Activated T-cell treated with anti-CD3 and anti-CD28 coated beads, Interleukin-2, amount 50 U/mL, for 1 hour (primary cell): ENCODE measurements around the gene TRRAP.

Source experiments
- DNase-seq: peaks from one replicate; pipeline ENCODE4 v3.0.0-alpha.2; 2020

Gene TRRAP

GRCh38 chr7:98903246-98903645 is 24.9 kb downstream of the TRRAP start:
- no peak for DNase-seq

DNA sequence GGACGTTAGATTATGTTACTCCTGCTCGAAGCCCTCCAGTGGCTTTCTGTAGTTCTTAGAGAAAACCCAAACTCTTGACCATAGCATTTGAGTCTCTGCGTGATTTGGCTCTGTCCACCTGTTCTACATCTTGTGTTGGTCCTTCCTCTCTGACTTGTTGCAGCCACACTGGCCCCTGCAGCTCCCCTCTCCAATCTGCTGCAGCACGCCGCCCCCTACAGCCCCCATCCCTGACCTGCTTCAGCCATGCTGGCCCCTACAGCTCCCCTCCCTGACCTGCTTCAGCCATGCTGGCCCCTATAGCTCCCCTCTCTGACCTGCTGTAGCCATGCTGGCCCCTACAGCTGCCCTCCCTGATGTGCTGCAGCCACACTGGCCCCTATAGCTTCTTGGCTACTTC is 29.2 kb downstream of the TRRAP start:
- no peak for DNase-seq

DNA sequence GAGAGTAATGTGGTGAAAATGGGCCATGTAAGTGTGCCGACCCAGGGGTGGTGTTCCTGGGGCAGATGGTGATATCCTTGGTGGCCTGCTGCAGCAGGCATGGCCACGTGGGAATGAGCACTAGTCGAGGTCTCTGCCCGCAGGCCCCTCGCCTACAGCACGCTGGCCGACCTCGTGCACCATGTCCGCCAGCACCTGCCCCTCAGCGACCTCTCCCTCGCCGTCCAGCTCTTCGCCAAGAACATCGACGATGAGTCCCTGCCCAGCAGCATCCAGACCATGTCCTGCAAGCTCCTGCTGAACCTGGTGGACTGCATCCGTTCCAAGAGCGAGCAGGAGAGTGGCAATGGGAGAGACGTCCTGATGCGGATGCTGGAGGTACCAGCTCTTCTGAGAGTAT is 30.3 kb downstream of the TRRAP start:
- no peak for DNase-seq

DNA sequence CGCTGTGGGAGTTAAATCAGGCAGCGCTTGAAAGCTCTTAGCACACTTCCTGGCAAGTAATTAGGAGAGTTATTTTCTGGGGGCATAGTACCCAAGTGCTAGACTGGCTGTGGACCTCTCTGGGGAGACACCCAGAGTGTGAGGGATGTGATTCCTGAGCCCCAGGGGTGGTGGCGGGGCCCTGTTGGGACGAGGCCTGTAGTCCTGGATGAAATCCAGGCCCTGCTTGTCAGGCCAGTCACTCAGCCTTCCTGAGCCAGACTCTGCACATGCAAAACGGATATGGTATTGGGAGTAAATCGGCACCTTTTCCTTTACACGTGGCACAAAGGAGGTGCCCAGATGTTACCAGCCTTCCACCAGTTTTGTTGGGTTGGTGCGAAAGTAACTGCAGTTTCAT is 31.2 kb downstream of the TRRAP start:
- DNase-seq: no peak

- no peak for DNase-seq
Observed at GRCh38 chr7:98910427-98910826, 32.1 kb downstream of the TRRAP start.

DNA sequence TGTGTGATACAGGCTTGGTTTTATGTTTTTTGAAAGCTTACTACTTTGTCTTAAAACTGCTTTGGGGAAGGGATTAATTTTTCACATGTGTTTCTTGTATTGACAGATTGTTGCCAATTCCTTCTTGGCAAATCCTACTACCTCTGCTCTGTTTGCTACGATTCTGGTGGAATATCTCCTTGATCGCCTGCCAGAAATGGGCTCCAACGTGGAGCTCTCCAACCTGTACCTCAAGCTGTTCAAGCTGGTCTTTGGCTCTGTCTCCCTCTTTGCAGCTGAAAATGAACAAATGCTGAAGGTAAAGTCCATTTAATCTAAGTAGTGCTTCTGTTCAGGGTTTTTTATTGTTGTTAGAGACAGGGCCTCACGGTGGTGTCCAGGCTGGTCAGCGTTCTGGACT is 33.6 kb downstream of the TRRAP start:
- no peak for DNase-seq

- no peak for DNase-seq
Observed at GRCh38 chr7:98913026-98913425, 34.7 kb downstream of the TRRAP start.

DNA sequence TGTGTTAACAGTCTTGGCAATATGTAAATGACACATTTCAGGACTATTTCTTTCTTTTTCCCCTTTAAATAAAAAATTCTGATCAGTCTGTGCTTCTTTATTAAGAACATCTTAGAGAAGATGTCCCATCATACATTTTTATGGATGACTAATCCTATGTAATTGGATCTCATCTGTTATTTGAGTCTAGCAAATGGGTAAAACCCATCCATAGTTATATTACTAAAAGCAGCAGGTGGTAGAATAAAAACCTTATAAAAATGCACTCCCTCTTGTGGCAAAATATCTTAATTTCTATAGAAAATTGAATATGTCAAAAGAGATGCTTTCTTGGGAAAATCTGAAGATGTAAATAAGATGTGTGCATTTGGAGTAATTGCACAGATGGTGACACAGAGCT is 35.3 kb downstream of the TRRAP start:
- DNase-seq: no peak

DNA sequence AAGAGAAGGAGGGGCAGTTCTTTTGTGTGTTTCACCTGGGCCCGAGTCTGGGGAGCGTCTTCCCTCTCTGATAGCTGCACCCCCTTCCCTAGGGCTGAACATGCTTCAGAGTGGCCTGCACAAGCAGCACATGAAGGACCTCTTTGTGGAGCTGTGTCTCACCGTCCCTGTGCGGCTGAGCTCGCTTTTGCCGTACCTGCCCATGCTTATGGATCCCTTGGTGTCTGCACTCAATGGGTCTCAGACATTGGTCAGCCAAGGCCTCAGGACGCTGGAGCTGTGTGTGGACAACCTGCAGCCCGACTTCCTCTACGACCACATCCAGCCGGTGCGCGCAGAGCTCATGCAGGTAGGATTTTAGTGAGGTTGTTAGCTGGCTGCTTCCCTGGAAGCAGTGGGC is 39.0 kb downstream of the TRRAP start:
- no peak for DNase-seq

GRCh38 chr7:98921608-98922372 is 43.5 kb downstream of the TRRAP start:
- no peak for DNase-seq

DNA sequence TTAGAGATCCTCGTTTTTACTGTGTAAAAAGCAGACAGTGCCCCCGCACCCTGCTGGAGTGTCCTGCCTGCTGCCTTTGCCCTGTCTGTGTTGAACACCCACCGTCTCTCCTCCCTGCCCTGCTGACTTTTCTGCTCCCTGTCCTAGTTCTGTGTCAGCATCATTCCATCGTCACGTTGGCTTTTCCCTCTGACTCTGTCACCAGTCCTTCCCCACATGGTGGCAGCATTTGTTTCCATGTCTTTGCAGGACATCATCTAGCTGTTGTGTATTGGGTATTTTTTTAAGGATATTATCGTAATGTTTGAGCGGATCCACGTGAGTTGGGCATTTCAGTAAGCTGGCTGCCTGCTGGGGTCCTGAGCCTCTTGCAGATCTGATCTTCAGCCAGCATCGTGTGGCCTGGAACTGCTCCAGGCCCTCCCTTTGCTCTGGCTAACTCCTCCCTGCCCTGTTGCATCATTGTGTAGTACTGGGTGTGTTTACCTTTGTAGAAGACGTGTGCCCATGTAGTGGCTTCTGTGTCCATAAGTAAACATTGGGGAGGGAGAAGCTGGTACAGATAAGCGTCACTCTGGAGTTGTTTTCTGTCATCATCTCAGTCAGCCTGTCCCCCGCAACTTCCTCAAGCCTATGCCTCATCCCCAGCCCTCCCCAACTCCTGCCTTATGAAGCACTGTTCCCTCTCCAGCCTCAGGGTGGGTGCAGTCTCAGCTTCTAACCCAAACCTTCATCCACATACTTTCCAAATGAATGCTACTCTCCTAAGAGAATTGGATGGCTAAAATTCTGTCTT is 44.3 kb downstream of the TRRAP start:
- DNase-seq: no peak

GRCh38 chr7:98923512-98923911 is 45.2 kb downstream of the TRRAP start:
- no peak for DNase-seq

DNA sequence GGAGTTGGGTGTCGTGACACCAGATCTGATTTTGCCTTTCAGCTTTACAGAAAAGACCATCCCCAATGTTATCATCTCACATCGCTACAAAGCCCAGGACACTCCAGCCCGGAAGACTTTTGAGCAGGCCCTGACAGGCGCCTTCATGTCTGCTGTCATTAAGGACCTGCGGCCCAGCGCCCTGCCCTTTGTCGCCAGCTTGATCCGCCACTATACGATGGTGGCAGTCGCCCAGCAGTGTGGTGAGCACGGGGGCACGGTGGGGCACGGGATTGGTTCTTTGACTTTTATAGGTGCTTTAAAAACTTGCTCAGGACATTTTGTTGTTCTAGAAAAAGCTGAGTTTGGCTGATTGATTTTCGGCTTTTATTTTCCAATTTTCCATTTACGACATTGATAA is 48.8 kb downstream of the TRRAP start:
- no peak for DNase-seq

- no peak for DNase-seq
Observed at GRCh38 chr7:98930464-98930863, 52.1 kb downstream of the TRRAP start.

DNA sequence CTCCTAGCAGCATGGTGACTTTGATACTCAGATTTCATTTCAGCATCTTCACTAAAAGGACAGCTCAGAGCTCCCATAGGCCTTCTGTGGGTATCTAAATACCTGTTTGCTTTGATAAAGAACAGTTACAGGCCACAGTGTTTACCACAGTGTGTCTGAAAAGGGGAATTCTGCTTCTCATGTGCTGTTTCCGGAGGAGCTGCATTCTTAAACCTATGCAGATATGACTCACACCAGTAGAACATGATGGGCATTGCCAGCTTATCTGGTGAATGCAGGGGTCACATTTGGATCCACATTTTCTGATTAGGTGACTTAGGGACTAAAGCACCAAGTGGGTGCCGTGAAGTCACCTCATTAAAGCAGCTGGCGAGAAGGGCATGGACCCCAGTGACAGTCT is 52.6 kb downstream of the TRRAP start:
- no peak for DNase-seq

DNA sequence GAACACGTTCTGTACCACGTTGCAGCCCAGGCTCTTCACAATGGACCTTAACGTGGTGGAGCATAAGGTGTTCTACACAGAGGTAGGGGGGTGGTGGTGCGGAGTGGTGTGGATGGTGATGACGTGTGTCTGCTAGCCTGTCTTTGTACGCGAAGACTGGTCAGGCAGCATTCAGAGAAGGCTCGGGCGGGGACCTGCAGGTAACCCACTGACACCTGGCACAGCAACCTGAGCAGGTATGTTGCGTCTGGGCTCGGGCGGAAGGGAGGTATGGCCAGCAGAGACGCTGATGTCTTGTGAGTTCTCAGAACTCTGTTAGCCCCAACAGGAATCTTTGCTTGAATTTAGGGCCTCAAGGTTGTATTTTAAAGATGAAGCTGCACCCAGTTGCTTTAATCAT is 55.0 kb downstream of the TRRAP start:
- DNase-seq: no peak

- no peak for DNase-seq
Observed at GRCh38 chr7:98934267-98934666, 55.9 kb downstream of the TRRAP start.

DNA sequence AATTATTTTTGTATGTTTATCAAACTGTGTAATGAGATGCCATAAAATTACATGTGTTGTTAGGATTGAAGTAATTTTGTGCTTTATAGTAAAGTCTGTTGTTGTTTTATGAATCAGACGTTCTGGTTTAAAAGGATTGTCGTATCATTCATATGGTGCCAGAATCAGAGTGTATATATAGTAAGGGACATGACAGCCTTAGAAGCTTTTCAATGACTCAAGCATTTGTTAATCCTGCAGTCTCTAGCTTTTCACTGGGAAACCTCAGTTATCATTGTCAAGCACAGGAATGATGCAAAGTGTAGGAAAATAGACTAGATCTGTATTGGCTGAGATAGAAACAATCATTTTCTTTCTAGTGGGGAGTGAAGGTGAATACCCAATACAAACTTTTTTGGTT is 57.5 kb downstream of the TRRAP start:
- DNase-seq: no peak

DNA sequence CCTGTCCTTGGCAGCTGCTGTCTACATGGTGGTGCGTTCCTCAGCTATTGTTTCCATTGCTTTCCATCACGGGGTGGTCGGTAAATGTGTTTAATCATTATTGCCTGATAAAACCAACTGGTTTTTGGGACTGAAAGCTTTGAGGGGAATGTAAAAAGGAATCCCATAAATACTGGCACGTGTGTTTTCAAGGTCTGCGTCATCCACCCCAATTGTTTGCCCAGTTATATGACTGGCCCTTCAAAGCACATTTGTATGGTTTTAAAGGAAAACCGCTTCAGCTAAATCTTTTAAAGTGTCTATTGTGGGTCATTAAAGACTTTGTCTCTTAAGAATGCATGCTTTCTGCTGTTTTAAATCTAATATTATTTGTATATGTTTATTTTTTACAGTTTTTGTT is 65.0 kb downstream of the TRRAP start:
- DNase-seq: no peak

- DNase-seq: no peak
Observed at GRCh38 chr7:98944386-98944785, 66.1 kb downstream of the TRRAP start.

GRCh38 chr7:98945852-98946251 is 67.5 kb downstream of the TRRAP start:
- DNase-seq: no peak

DNA sequence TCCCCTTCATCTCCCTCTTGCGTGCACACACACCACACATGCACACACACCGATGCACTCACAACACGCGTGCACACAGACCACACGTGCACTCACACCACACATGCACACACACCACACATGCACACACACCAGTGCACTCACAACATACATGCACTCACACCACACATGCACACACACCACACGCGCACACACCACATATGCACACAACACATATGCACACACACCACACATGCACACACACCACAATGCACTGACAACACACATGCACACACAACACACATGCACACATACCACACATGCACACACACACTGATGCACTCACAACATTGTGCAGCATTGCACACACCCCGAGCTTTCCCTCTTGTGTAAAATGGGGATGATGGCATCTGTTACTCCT is 68.1 kb downstream of the TRRAP start:
- no peak for DNase-seq

GRCh38 chr7:98949336-98950044 is 71.2 kb downstream of the TRRAP start:
- DNase-seq: no peak

- DNase-seq: no peak
Observed at GRCh38 chr7:98955992-98956391, 77.7 kb downstream of the TRRAP start.
